ENCODE results near the gene MED7. TPM values are rescaled to one million over a fixed set of nuclear protein-coding genes. Genes with fewer than 3 reads are reported as not detected.
A peak's percentile ranks its signal among the peaks of the same experiment; 100 is the strongest.
"Not testable (repeated sequence)": the region's sequence is repeated elsewhere in the genome, so short reads cannot be mapped to it uniquely, and the experiment has no call there.

The MED7 gene
- 16.3 and 17.7 TPM in 2 replicates for total RNA-seq (2014; rRNA removed; shearing (Covaris generic))
- 6.5 and 8.7 TPM in 2 replicates for polyA plus RNA-seq (2015; cell fraction: cytosol; rRNA removed)
- polyA plus RNA-seq (2015; cell fraction: nucleus; rRNA removed) = 17.0 and 20.8 TPM in 2 replicates

DNA sequence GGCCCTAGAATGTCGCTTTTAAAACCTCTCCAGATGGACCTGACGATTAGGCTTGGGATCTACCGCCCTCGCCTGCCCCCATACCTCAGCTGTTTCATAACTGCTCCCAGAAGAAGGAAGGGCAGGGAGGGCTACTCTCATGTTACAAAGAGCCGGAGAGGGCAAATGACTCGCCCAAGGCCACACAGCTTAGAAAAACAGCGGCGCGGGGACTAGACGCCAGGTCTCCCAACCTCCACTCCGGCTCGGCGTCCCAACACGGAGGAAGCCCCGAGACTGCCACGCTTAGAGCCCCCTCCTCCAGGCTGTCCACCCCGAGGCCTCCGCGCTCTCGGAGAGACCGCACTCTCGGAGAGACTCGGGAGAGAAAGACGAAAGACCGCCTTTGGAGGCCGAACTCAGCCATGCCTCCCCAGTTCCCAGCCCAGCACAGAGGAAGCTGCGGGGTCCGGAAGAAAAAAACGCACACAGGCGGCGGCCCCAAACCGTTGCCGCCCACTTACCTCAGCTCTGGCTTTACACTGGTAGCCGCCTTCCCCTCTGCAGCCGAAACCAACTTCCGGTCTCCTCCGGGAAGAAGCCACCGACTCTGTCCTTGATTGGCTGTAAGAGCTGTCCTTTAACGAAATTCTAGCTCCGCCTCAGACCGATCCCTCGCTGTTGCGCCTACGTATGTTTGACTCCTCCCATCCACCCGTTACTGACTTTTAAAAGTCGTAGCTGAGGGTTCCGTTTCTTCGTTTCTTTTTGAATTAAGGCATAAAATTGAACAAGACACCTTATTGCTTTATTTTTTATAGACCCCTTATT lies at the start of gene MED7:
TSS of gene MED7 (minus strand) at position 549 of the 810 bp plus-strand sequence. CDS start 3,434 bp downstream, outside the sequence.
- peak; percentile 97 for DNase-seq (ENCODE audit: low read depth, low spot score)
- in situ Hi-C loops (cut with HindIII; ENCODE audit: low pct_unique_long_range_greater_than_20kb, low sequenced_read_pairs) = no loop called here

DNA sequence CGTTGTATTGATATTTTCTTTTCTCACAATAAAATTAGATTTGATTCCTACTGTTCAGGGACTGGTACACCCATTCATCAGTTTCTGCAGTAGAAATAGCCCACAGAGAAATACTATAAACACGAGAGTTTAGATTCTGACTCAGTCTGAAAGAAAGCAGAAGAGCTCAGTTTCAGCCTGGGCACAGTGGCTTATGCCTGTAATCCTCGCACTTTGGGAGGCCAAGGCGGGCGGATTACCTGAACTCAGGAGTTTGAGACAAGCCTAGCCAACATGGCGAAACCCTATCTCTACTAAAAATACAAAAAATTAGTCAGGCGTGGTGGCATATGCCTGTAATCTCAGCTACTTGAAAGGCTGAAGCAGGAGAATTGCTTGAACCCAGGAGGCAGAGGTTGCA lies 46.6 kb upstream of the MED7 start:
- in situ Hi-C loops (cut with HindIII; ENCODE audit: low pct_unique_long_range_greater_than_20kb, low sequenced_read_pairs) = no loop called here
- no peak for DNase-seq (ENCODE audit: low read depth, low spot score)

DNA sequence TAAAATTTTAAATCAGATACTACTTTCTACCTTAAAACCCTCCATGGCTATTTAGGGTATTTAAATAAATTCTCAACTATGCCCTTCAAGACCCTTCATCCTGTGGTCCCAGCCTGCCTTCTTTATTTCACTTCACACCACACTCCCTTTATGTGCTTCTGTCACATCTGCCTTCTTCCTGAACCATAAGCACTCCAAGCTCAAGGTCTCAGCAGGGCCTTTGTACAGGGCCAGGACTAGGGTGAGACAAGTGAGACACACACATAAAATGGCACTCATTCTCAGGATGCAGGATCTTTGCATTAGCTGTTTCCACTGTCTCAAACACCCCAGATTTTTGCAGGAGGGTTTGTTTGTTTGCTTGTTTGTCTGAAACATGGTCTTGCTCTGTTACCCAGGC lies 45.6 kb upstream of the MED7 start:
- in situ Hi-C loops (cut with HindIII; ENCODE audit: low pct_unique_long_range_greater_than_20kb, low sequenced_read_pairs) = no loop called here
- DNase-seq (ENCODE audit: low read depth, low spot score) = no peak

- in situ Hi-C loops (cut with HindIII; ENCODE audit: low pct_unique_long_range_greater_than_20kb, low sequenced_read_pairs) = no loop called here
- no peak for DNase-seq (ENCODE audit: low read depth, low spot score)
These were observed 44.5 kb upstream of the MED7 start for GRCh38 chr5:157187046-157187754.

GRCh38 chr5:157186309-157187045 lies 43.8 kb upstream of the MED7 start:
- DNase-seq (ENCODE audit: low read depth, low spot score) = no peak
- in situ Hi-C loops (cut with HindIII; ENCODE audit: low pct_unique_long_range_greater_than_20kb, low sequenced_read_pairs) = no loop called here

DNA sequence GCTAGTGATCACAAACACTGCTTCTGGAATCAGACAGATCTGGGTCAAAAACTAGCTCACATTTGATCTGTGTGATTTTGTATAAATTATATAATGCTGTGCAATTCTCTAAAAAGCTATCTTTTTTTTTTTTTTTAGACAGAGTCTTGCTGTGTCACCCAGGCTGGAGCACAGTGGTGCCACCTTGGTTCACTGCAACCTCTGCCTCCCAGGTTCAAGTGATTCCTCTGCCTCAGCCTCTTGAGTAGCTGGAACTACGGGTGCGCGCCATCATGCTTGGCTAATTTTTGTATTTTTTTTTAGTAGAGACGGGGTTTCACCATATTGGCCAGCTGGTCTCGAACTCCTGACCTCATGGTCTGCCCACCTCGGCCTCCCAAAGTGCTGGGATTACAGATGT lies 42.5 kb upstream of the MED7 start:
- in situ Hi-C loops (cut with HindIII; ENCODE audit: low pct_unique_long_range_greater_than_20kb, low sequenced_read_pairs); DNase-seq (ENCODE audit: low read depth, low spot score): not testable (repeated sequence)

GRCh38 chr5:157184117-157184670 lies 41.5 kb upstream of the MED7 start:
- DNase-seq (ENCODE audit: low read depth, low spot score) = peak; percentile 8
- in situ Hi-C loops (cut with HindIII; ENCODE audit: low pct_unique_long_range_greater_than_20kb, low sequenced_read_pairs) = no loop called here

- no peak for DNase-seq (ENCODE audit: low read depth, low spot score)
- in situ Hi-C loops (cut with HindIII; ENCODE audit: low pct_unique_long_range_greater_than_20kb, low sequenced_read_pairs) = no loop called here
These were observed 39.6 kb upstream of the MED7 start for GRCh38 chr5:157182143-157182757.

- no peak for DNase-seq (ENCODE audit: low read depth, low spot score)
- in situ Hi-C loops (cut with HindIII; ENCODE audit: low pct_unique_long_range_greater_than_20kb, low sequenced_read_pairs) = no loop called here
These were observed 38.0 kb upstream of the MED7 start, which contains the start of gene ITK for GRCh38 chr5:157180374-157181264. Gene ITK (plus strand): TSS chr5:157180840. CDS start chr5:157180978, 138 bp downstream.

DNA sequence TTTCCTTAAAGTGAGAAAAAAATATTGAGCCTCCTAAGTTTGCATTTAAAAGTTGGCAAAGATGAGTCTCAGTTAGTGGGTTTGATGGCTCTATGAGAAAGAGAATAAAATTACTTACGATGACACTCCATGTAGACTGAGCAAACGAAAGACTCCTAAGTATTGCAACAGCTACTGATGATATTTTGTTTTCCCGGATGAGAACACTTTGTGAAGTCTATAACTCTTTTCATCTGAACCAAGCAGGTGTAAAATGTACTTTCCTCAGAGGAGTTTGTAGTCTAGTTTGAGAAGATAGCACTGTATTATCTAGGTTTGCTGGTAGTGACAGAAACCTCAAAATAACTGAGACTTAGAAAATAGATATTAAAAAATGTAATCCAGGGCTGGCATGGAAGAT lies 36.3 kb upstream of the MED7 start:
- in situ Hi-C loops (cut with HindIII; ENCODE audit: low pct_unique_long_range_greater_than_20kb, low sequenced_read_pairs) = no loop called here
- DNase-seq (ENCODE audit: low read depth, low spot score) = no peak

DNA sequence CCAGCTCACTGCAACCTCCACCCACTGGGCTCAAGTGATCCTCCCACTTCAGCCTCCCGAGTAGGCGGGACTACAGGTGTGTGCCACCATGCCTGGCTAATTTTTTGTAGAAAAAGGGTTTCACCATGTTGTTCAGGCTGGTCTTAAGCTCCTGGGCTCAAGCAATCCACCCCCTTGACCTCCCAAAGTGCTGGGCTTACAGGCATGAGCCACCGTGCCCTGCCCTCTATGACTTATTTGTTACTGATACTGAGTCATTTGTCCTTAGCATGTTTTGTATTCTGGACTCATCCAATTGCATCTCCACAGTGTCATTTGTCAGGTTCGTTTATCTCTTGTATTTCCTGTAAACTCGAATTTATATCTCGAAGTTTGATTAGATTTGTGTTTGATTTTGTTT lies 35.3 kb upstream of the MED7 start:
- no peak for DNase-seq (ENCODE audit: low read depth, low spot score)
- in situ Hi-C loops (cut with HindIII; ENCODE audit: low pct_unique_long_range_greater_than_20kb, low sequenced_read_pairs) = no loop called here

GRCh38 chr5:157175071-157175612 lies 32.5 kb upstream of the MED7 start:
- in situ Hi-C loops (cut with HindIII; ENCODE audit: low pct_unique_long_range_greater_than_20kb, low sequenced_read_pairs) = no loop called here
- DNase-seq (ENCODE audit: low read depth, low spot score) = no peak

DNA sequence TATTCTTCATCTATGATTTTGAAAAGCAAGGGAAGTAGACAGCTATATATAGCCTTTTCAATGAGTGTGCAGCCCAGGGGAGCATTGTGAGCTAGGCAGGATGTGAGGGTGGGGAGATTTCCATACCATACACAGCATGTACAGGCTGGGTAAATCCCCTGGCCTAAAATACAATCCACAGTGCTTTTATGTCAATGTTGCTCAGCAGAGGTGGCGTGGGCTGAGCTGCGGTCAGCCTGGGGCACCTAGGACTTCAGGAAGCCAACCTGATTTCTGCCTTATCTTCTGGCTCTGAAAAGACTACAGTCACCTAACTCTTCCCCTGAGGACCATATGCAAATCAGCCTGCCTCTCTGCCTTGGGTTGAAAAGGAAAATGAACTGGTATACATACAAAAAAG lies 29.7 kb upstream of the MED7 start:
- no peak for DNase-seq (ENCODE audit: low read depth, low spot score)
- in situ Hi-C loops (cut with HindIII; ENCODE audit: low pct_unique_long_range_greater_than_20kb, low sequenced_read_pairs) = no loop called here

DNA sequence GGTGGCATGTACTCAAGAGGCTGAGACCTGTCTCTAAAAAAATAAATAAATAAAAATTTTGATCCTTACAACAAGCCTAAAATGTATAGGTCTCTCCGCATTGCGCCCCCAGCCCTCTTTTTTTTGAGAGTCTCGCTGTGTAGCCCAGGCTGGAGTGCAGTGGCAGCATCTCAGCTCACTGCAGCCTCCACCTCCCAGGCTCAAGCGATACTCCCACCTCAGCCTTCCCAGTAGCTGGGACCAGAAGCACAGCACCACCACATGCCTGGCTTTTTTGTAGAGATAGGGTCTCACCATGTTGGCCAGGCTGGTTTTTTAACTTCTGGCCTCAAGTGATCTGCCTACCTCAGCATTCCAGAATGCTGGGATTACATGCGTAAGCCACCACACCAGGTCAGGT lies 25.6 kb upstream of the MED7 start:
- in situ Hi-C loops (cut with HindIII; ENCODE audit: low pct_unique_long_range_greater_than_20kb, low sequenced_read_pairs) = no loop called here
- DNase-seq (ENCODE audit: low read depth, low spot score) = no peak

DNA sequence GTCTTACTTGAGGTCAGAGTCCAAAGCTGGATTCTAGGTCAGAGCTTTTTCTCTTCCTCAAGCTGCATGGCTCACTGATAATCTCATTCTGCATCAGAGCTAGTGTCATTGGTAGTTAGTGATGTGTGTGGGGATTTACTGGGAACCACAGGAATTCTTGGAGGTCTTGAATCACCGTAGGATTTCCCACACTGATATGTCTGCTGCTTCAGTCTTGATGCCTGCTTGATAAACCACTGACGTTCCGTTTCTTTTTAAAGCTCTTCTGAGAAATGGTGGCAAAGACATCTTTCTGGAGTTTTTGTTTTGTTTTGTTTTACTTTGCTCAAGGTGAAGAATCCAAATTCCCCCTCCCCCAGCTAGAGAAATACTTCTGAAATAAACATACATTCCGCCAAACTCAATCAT lies 24.6 kb upstream of the MED7 start:
- in situ Hi-C loops (cut with HindIII; ENCODE audit: low pct_unique_long_range_greater_than_20kb, low sequenced_read_pairs) = no loop called here
- no peak for DNase-seq (ENCODE audit: low read depth, low spot score)

Measured in SK-MEL-5 (cell line).